ENCODE measurements around the gene LRRIQ4.

GRCh38 chr3:169825316-169825715 lies 12.6 kb downstream of the LRRIQ4 start:
- TF ChIP-seq POLR2A (IDR thresholded peaks at IDR 0.05; ENCODE audit: low read depth, low read length) (no peak), POLR2AphosphoS5 (IDR thresholded peaks at IDR 0.05; ENCODE audit: low read depth, low read length) (no peak), TAF1 (IDR thresholded peaks at IDR 0.05; ENCODE audit: borderline replicate concordance, low read depth, low read length) (no peak)
